ENCODE results near the gene EPHA3.

DNA sequence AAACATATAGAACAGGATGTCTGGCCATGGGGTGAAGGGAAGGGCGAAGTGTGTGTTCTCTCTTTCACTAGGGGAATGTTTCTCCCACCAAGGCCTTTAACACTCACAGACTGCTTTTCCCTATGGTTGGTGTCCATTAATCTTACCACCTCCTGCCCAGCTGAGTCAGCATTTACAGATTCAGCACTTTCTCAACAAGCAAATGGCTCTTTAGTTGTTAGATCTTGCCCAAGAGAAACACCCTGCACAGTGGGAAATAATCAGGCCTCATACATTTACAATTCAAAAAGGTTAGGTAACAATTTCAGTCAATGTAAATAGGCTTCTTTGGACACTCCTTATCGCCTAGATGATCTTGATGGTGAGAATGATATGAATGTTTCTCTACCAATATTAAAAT lies 418.2 kb downstream of the EPHA3 start:
- TF ChIP-seq, protein P1, sequence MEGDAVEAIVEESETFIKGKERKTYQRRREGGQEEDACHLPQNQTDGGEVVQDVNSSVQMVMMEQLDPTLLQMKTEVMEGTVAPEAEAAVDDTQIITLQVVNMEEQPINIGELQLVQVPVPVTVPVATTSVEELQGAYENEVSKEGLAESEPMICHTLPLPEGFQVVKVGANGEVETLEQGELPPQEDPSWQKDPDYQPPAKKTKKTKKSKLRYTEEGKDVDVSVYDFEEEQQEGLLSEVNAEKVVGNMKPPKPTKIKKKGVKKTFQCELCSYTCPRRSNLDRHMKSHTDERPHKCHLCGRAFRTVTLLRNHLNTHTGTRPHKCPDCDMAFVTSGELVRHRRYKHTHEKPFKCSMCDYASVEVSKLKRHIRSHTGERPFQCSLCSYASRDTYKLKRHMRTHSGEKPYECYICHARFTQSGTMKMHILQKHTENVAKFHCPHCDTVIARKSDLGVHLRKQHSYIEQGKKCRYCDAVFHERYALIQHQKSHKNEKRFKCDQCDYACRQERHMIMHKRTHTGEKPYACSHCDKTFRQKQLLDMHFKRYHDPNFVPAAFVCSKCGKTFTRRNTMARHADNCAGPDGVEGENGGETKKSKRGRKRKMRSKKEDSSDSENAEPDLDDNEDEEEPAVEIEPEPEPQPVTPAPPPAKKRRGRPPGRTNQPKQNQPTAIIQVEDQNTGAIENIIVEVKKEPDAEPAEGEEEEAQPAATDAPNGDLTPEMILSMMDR (IDR thresholded peaks at IDR 0.05), result no peak
- TF ChIP-seq POLR2A (IDR thresholded peaks at IDR 0.05), result no peak
